Loucy (cell line): ENCODE data around the gene ANO5.

Source experiments
- CTCF ChIP-seq: fragments of 200-600 bp; sonication (generic); conservative IDR thresholded peaks from 2 replicates; pipeline ENCODE4 v1.5.1; 2014; ENCODE audit warnings: mild to moderate bottlenecking, antibody characterized with exemption, low read length
- EZH2phosphoT487 ChIP-seq: fragments of 200-600 bp; IDR thresholded peaks from 2 replicates; pipeline ENCODE4 v1.6.1; 2018; ENCODE audit warnings: antibody characterized with exemption, mild to moderate bottlenecking, moderate library complexity, borderline replicate concordance

GRCh38 chr11:22249871-22250270 is 57.0 kb downstream of the ANO5 start:
- TF ChIP-seq CTCF (no peak), EZH2phosphoT487 (no peak)
